GM12878 (cell line): ENCODE data around the gene TMEM198. TPM values are rescaled to one million over a fixed set of nuclear protein-coding genes. Genes with fewer than 3 reads are reported as not detected.

ENCODE experiments used
- ATAC-seq: fragments of 200-7000 bp; cut with Tn5 transposase; 3 replicates; pipeline ENCODE4 v1.9.1; 2020; ENCODE audit warnings: mild to moderate bottlenecking, moderate library complexity
- BruUV-seq: library from RNA; stranded (reverse); fragments of 400-500 nt; replicated peaks from 2 replicates; lab custom pipeline; 2021; lab: Mats Ljungman, UMichigan
- CTCF ChIA-PET: fragments of 300-600 bp; sonication (Branson Sonifier 250); formaldehyde crosslinking; extraction: SDS; loops from one replicate; lab custom pipeline; 2021; ENCODE audit warnings: inconsistent platforms; lab: Yijun Ruan, JAX
- POLR2A ChIA-PET: fragments of 350-600 bp; formaldehyde crosslinking; extraction: SDS; loops from one replicate; lab custom pipeline; 2021; ENCODE audit warnings: inconsistent platforms; lab: Charles Lee
- RAD21 ChIA-PET: fragments of 300-600 bp; sonication (Branson Sonifier 250); formaldehyde crosslinking; loops from one replicate; lab custom pipeline; 2023; ENCODE audit warnings: antibody characterized with exemption; ENCODE audit not compliant: unreplicated experiment; lab: Charles Lee
- SMC1A ChIA-PET: fragments of 300-600 bp; sonication (Branson Sonifier 250); formaldehyde crosslinking; loops from one replicate; lab custom pipeline; 2023; ENCODE audit not compliant: unreplicated experiment, uncharacterized antibody; lab: Charles Lee
- DNase-seq: peaks from one replicate; pipeline ENCODE4 v3.0.0-alpha.2; 2011; ENCODE audit warnings: low read depth, low spot score
- FAIRE-seq: peaks from 3 replicates; lab custom pipeline; 2011; peaks lifted over from hg19 to GRCh38; lab: Jason Lieb, UNC
- H2AFZ ChIP-seq: 2 replicates; pipeline ENCODE4 v1.6.0; 2011; ENCODE audit warnings: low read depth, low read length, control low read depth; ENCODE audit not compliant: control insufficient read depth
- H3K27ac ChIP-seq: 2 replicates; pipeline ENCODE4 v1.5.1; 2011; ENCODE audit warnings: control low read depth; ENCODE audit not compliant: control insufficient read depth, insufficient read depth
- H3K27me3 ChIP-seq, 2 experiments: replicated peaks in 1 of 2; 2 replicates each; pipeline versions ENCODE4 v1.6.0 to v1.6.1; 2011; ENCODE audit warnings: low read length in 1 of 2; ENCODE audit not compliant: control insufficient read depth in 2 of 2, insufficient read depth in 2 of 2
- H3K36me3 ChIP-seq, 2 experiments: 2 replicates each; pipeline ENCODE4 v1.5.1; 2011; ENCODE audit warnings: low read length in 1 of 2; ENCODE audit not compliant: control insufficient read depth in 2 of 2, insufficient read depth in 2 of 2
- H3K4me1 ChIP-seq: 2 replicates; pipeline ENCODE4 v1.6.1; 2011; ENCODE audit warnings: mild to moderate bottlenecking, low read length, moderate library complexity, mixed read lengths; ENCODE audit not compliant: control insufficient read depth, insufficient read depth
- H3K4me2 ChIP-seq: 2 replicates; pipeline ENCODE4 v1.6.0; 2011; ENCODE audit warnings: control low read depth; ENCODE audit not compliant: control insufficient read depth, insufficient read depth
- H3K4me3 ChIP-seq: fragments of 200-600 bp; sonication (generic); 2 replicates; pipeline ENCODE4 v1.5.1; 2016
- H3K79me2 ChIP-seq: 2 replicates; pipeline ENCODE4 v1.6.0; 2011; ENCODE audit warnings: low read length; ENCODE audit not compliant: control insufficient read depth, insufficient read depth
- H3K9ac ChIP-seq: 2 replicates; pipeline ENCODE4 v1.8.0; 2011; ENCODE audit warnings: low read length, control low read depth, mixed read lengths; ENCODE audit not compliant: control insufficient read depth, insufficient read depth
- H3K9me3 ChIP-seq: replicated peaks from 3 replicates; pipeline ENCODE4 v1.5.1; 2011; ENCODE audit warnings: mild to moderate bottlenecking, low read length; ENCODE audit not compliant: control insufficient read depth, insufficient read depth
- H4K20me1 ChIP-seq: 2 replicates; pipeline ENCODE4 v1.6.0; 2011; ENCODE audit not compliant: control insufficient read depth, insufficient read depth
- BCL11A ChIP-seq: IDR thresholded peaks from 2 replicates; pipeline ENCODE4 v1.6.1; 2011; ENCODE audit warnings: low read depth, low read length
- CBX5 ChIP-seq: sonication (generic); IDR thresholded peaks from 2 replicates; pipeline ENCODE4 v1.6.1; 2016; ENCODE audit warnings: low read depth, moderate library complexity, mild to moderate bottlenecking, inconsistent platforms
- NR2C2 ChIP-seq: IDR thresholded peaks from 2 replicates; pipeline ENCODE4 v1.6.1; 2011; ENCODE audit warnings: borderline replicate concordance, low read depth; ENCODE audit not compliant: control insufficient read depth, insufficient read length
- RB1 ChIP-seq: fragments of 450-650 bp; formaldehyde crosslinking; IDR thresholded peaks from 2 replicates; pipeline ENCODE4 v1.6.1; 2017; ENCODE audit warnings: mild to moderate bottlenecking, borderline replicate concordance
- STAT3 ChIP-seq: IDR thresholded peaks from 2 replicates; pipeline ENCODE4 v1.6.1; 2011; ENCODE audit warnings: low read depth, low read length, improper control_type of control experiment
- YY1 ChIP-seq: IDR thresholded peaks from 2 replicates; pipeline ENCODE4 v1.6.1; 2011; ENCODE audit warnings: low read depth, mild to moderate bottlenecking, low read length
- ZNF207 ChIP-seq: fragments of 450-650 bp; IDR thresholded peaks from 2 replicates; pipeline ENCODE4 v1.6.1; 2014; ENCODE audit warnings: antibody characterized with exemption, mild to moderate bottlenecking, borderline replicate concordance
- ZNF592 ChIP-seq: fragments of 450-650 bp; IDR thresholded peaks from 2 replicates; pipeline ENCODE4 v1.6.1; 2017; ENCODE audit warnings: mild to moderate bottlenecking, moderate library complexity
- WGBS: methylation state at CpG from one replicate; pipeline ENCODE4 v1.1.6; 2016; ENCODE audit warnings: low lambda C conversion rate; ENCODE audit not compliant: insufficient replicate concordance, insufficient coverage; ENCODE audit errors: missing lambda C conversion rate; 5-methylcytosine and 5-hydroxymethylcytosine counted together
- in situ Hi-C: fragments of 300-500 bp; cut with MboI; formaldehyde crosslinking; loops from 9 replicates; pipeline ENCODE4 v1.14.3; 2018; ENCODE audit warnings: mixed read lengths
- intact Hi-C: fragments of 100-400 bp; cut with micrococcal nuclease; formaldehyde crosslinking; loops from one replicate; pipeline ENCODE4 v1.14.2; 2022; ENCODE audit not compliant: unreplicated experiment
- polyA plus RNA-seq, 11 experiments: library from polyadenylated mRNA; depleted of rRNA in 4 of 11; unstranded in 6 of 11; stranded (reverse) in 5 of 11; fragments of >200 nt; fragmentation: Nextera tagmentation in 4 of 11; fragmentation: Illumina TruSeq in 1 of 11; extraction: Ambion mirVana in 4 of 11; extraction: Trizol in 1 of 11; gene quantifications; 1 replicate in 1 of 11; 2 replicates in 10 of 11; pipeline versions ENCODE4 v1.2.1 to v1.2.3, GENCODE V29; 2011 to 2016; ENCODE audit warnings: inconsistent platforms in 2 of 11, missing spikeins in 2 of 11, low read depth in 1 of 11
- total RNA-seq, 4 experiments: library from RNA; depleted of rRNA in 3 of 4; stranded (reverse); fragments of >200 nt in 3 of 4; fragmentation: Illumina TruSeq in 1 of 4; extraction: Trizol in 1 of 4; gene quantifications; 2 replicates each; pipeline versions ENCODE4 v1.2.1 to v1.2.3, GENCODE V29; 2013 to 2021
- TF ChIP-seq, protein P1 (sequence below): fragments of 450-650 bp; IDR thresholded peaks from 2 replicates; pipeline ENCODE4 v1.6.1; 2014; ENCODE audit warnings: mild to moderate bottlenecking

TMEM198 gene
- total and polyA plus RNA-seq, 10 of the 15 experiments (the other 5 are each of a cell fraction or from before 2014, with no cell fraction given): 0.16 to 1.2 (median 0.65) TPM; not detected in 2

DNA sequence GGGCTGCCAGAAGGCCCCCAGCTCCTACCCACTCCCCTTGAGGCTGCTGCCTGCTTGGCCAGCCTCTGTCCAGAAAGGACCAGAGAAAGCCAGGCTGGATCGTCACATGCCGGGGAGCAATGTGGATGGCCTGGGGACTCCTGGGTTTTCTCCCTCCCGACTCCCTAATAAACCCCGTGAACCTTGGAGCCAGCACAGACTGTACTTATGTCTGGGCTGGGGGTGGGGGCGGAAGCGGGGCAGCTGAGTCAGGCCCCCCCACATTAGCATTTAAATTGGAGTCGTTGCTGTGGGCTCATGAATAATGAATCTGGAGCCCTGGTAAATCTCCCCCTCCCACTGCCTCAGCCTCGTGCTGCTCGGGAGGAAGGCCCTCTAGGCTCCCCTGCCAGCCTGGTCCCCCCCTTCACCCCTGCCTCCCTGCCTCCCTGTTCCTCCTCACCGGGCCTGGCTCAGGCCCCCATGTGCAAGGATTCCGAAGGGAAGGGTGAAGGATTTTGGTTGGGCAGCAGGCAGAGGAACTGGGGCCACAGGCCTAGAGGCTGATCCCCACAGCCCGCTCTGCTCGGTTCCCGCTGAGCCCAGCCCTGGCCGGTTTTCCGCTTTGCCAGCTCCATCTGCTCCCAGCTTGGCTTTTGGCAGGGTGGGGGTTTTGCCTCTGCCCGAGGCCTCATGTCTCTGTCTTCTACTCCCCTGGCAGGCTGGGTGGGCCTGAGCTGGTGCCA, 36.9 kb upstream of the TMEM198 start:
- H3K79me2 ChIP-seq: no peaks in the 10 kb centered on the region
- H3K27me3 ChIP-seq: peaks cover 1 to 3% of the 10 kb centered on the region in 2 experiments; a peak in 3 of 4 replicates
- peaks cover 0 to 7% of the 10 kb centered on the region in 2 experiments; a peak in 2 of 4 replicates for H3K36me3 ChIP-seq
- H4K20me1 ChIP-seq: no peaks in the 10 kb centered on the region
- H2AFZ ChIP-seq: no peak overlapping the region
- no peaks in the 10 kb centered on the region for H3K9me3 ChIP-seq
- WGBS: 77% methylated on average over 17 of the region's 17 CpGs
- ChIA-PET POLR2A (no interaction called here), SMC1A (no interaction called here), CTCF (interaction anchor here (0.7 to 3.4 kb wide), 4 partner anchors 7 to 56 kb away, joined by 3 to 26 read pairs (median 6); partner anchors contain the start of gene GMPPA), RAD21 (no interaction called here)
- H3K4me2 ChIP-seq: no peak overlapping the region
- TF ChIP-seq NR2C2 (no peak), ZNF592 (no peak), RB1 (no peak), CBX5 (no peak), ZNF207 (no peak), STAT3 (no peak), BCL11A (no peak), YY1 (no peak)
- TF ChIP-seq, protein P1, sequence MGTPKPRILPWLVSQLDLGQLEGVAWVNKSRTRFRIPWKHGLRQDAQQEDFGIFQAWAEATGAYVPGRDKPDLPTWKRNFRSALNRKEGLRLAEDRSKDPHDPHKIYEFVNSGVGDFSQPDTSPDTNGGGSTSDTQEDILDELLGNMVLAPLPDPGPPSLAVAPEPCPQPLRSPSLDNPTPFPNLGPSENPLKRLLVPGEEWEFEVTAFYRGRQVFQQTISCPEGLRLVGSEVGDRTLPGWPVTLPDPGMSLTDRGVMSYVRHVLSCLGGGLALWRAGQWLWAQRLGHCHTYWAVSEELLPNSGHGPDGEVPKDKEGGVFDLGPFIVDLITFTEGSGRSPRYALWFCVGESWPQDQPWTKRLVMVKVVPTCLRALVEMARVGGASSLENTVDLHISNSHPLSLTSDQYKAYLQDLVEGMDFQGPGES: no peak
- H3K4me1 ChIP-seq: no peaks in the 10 kb centered on the region
- H3K27ac ChIP-seq: no peak overlapping the region
- intact Hi-C loops: no loop called here
- in situ Hi-C loops: no loop called here
- FAIRE-seq: no peak
- no TSS peak for BruUV-seq
- no peak overlapping the region for H3K4me3 ChIP-seq
- no peak for DNase-seq
- no peak overlapping the region for H3K9ac ChIP-seq
- ATAC-seq: no peak
